ENCODE results near the gene NEMF.

GRCh38 chr14:49769581-49770211 is 82.9 kb downstream of the NEMF start:
- TF ChIP-seq POLR2A (IDR thresholded peaks at IDR 0.05) (no peak), POLR2AphosphoS5 (IDR thresholded peaks at IDR 0.05) (no peak), CTCF (IDR thresholded peaks at IDR 0.05) (no peak), EP300 (IDR thresholded peaks at IDR 0.05) (no peak)
